Activated CD8-positive, alpha-beta T cell treated with anti-CD3 and anti-CD28 coated beads for 36 hours (primary cell): ENCODE data around the gene PA2G4. TPM values are rescaled to one million over a fixed set of nuclear protein-coding genes. Genes with fewer than 3 reads are reported as not detected.
A peak's percentile ranks its signal among the peaks of the same experiment; 100 is the strongest.

Experiments
- ATAC-seq: fragments of 200-7000 bp; cut with Tn5 transposase; one replicate; pipeline ENCODE4 v1.10.0; 2021; ENCODE audit warnings: mild to moderate bottlenecking, moderate library complexity
- CTCF ChIA-PET: fragments of 350-600 bp; sonication (Branson Sonifier 250); formaldehyde crosslinking; loops from one replicate; lab custom pipeline; 2021; ENCODE audit warnings: antibody characterized with exemption; lab: Charles Lee
- POLR2A ChIA-PET: fragments of 350-600 bp; sonication (Branson Sonifier 250); formaldehyde crosslinking; loops from one replicate; lab custom pipeline; 2021; ENCODE audit warnings: antibody characterized with exemption; lab: Charles Lee
- DNase-seq: peaks from one replicate; pipeline ENCODE4 v3.0.0-alpha.2; 2020
- H3K27ac Mint-ChIP-seq: one replicate; pipeline ENCODE4 v1.8.0; 2021; ENCODE audit warnings: mild to moderate bottlenecking, mixed read lengths
- H3K27me3 Mint-ChIP-seq: one replicate; pipeline ENCODE4 v1.8.0; 2021; ENCODE audit warnings: mixed read lengths
- H3K36me3 Mint-ChIP-seq: one replicate; pipeline ENCODE4 v1.8.0; 2021; ENCODE audit warnings: low read depth, mixed read lengths
- H3K4me1 Mint-ChIP-seq: one replicate; pipeline ENCODE4 v1.8.0; 2021; ENCODE audit warnings: low read depth, mixed read lengths
- H3K4me3 Mint-ChIP-seq: one replicate; pipeline ENCODE4 v1.8.0; 2021; ENCODE audit warnings: mild to moderate bottlenecking, moderate library complexity, mixed read lengths
- H3K9me3 Mint-ChIP-seq: one replicate; pipeline ENCODE4 v1.8.0; 2021; ENCODE audit warnings: mixed read lengths
- CTCF ChIP-seq: fragments of 200-600 bp; IDR thresholded peaks from one replicate; pipeline ENCODE4 v1.8.0; 2022; ENCODE audit warnings: antibody characterized with exemption, mild to moderate bottlenecking
- intact Hi-C: fragments of 100-400 bp; cut with micrococcal nuclease; formaldehyde crosslinking; loops from one replicate; pipeline ENCODE4 v1.10.0; 2022
- total RNA-seq, 2 experiments: library from RNA; stranded (reverse); gene quantifications; one replicate each; pipeline ENCODE4 v1.2.3, GENCODE V29; 2021

Gene PA2G4
- total RNA-seq, 2 experiments from 2014 or later = 447 to 455 TPM

GRCh38 chr12:56080556-56081138 lies 23.7 kb upstream of the PA2G4 start:
- Mint-ChIP-seq H3K9me3 (no peaks in the 10 kb centered on the region), H3K4me1 (peaks cover 14% of the 10 kb centered on the region), H3K4me3 (peak overlapping the region; percentile 72), H3K27me3 (peaks cover 8% of the 10 kb centered on the region), H3K36me3 (no peaks in the 10 kb centered on the region), H3K27ac (no peak overlapping the region)
- CTCF ChIA-PET = interaction anchor here (0.8 to 1.9 kb wide), 5 partner anchors 23 to 147 kb away, joined by 3 to 6 read pairs (median 3); partner anchors contain the start of gene SMARCC2
- DNase-seq (peak; percentile 9), ATAC-seq (no peak)
- POLR2A ChIA-PET = interaction anchor here (1.0 to 2.7 kb wide), 4 partner anchors 16 to 178 kb away, joined by 4 to 21 read pairs (median 8); partner anchors contain the start of gene PA2G4
- intact Hi-C loops = no loop called here
- no peak for TF ChIP-seq CTCF

GRCh38 chr12:56081393-56082347 lies 22.7 kb upstream of the PA2G4 start:
- peak overlapping the region; percentile 16 for H3K4me3 Mint-ChIP-seq
- ATAC-seq (no peak), DNase-seq (no peak)
- no peaks in the 10 kb centered on the region for H3K9me3 Mint-ChIP-seq
- ChIA-PET CTCF (interaction anchor here (0.6 to 1.9 kb wide), 3 partner anchors 9 to 107 kb away, joined by 3 to 6 read pairs (median 5); partner anchors contain the start of gene SMARCC2), POLR2A (interaction anchor here (1.0 to 2.7 kb wide), 4 partner anchors 15 to 177 kb away, joined by 4 to 8 read pairs (median 6); no protein-coding TSS in a partner anchor)
- intact Hi-C loops = no loop called here
- H3K27me3 Mint-ChIP-seq = peaks cover 8% of the 10 kb centered on the region
- peaks cover 14% of the 10 kb centered on the region for H3K4me1 Mint-ChIP-seq
- H3K36me3 Mint-ChIP-seq = no peaks in the 10 kb centered on the region
- no peak overlapping the region for H3K27ac Mint-ChIP-seq
- TF ChIP-seq CTCF = no peak

- intact Hi-C loops = no loop called here
- TF ChIP-seq CTCF = no peak
- H3K9me3 Mint-ChIP-seq = no peaks in the 10 kb centered on the region
- H3K27ac Mint-ChIP-seq = no peak overlapping the region
- CTCF ChIA-PET = interaction anchor here (0.6 to 1.5 kb wide), 4 partner anchors 8 to 67 kb away, joined by 3 read pairs; no protein-coding TSS in a partner anchor
- POLR2A ChIA-PET = interaction anchor here (1.3 kb wide), 1 partner anchor 35 kb away, joined by 5 read pairs; no protein-coding TSS in a partner anchor
- no peak overlapping the region for H3K4me3 Mint-ChIP-seq
- H3K36me3 Mint-ChIP-seq = no peaks in the 10 kb centered on the region
- H3K27me3 Mint-ChIP-seq = peaks cover 8% of the 10 kb centered on the region
- DNase-seq (no peak), ATAC-seq (no peak)
- peaks cover 14% of the 10 kb centered on the region for H3K4me1 Mint-ChIP-seq
These were observed 22.0 kb upstream of the PA2G4 start for GRCh38 chr12:56082382-56082781.

GRCh38 chr12:56082967-56083366 lies 21.4 kb upstream of the PA2G4 start:
- H3K4me3 Mint-ChIP-seq = no peak overlapping the region
- CTCF ChIA-PET = interaction anchor here (0.7 to 1.5 kb wide), 3 partner anchors 18 to 68 kb away, joined by 3 read pairs; no protein-coding TSS in a partner anchor

More at GRCh38 chr12:56082967-56083366, 21.4 kb upstream of the PA2G4 start:
- intact Hi-C loops = no loop called here
- Mint-ChIP-seq H3K27ac (no peak overlapping the region), H3K9me3 (no peaks in the 10 kb centered on the region), H3K4me1 (peaks cover 14% of the 10 kb centered on the region), H3K27me3 (peaks cover 8% of the 10 kb centered on the region), H3K36me3 (no peaks in the 10 kb centered on the region)
- POLR2A ChIA-PET = no interaction called here
- TF ChIP-seq CTCF = no peak
- ATAC-seq (no peak), DNase-seq (no peak)
